Measurements from ENCODE around the gene RASL11B. TPM values are rescaled to one million over a fixed set of nuclear protein-coding genes. Genes with fewer than 3 reads are reported as not detected.

Gene RASL11B
- total RNA-seq, 4 donors from 2014 or later = 2.4 to 9.2 (median 6.5) TPM

- no peak for TF ChIP-seq EP300 (IDR thresholded peaks at IDR 0.05)
- no peak for TF ChIP-seq POLR2A (IDR thresholded peaks at IDR 0.05)
- TF ChIP-seq CTCF (IDR thresholded peaks at IDR 0.05) = no peak
- peaks cover 0 to 8% (median 0%) of the 10 kb centered on the region in 4 donors for H3K4me1 ChIP-seq
- H3K27me3 ChIP-seq = no peaks in the 10 kb centered on the region
- 83 to 96% methylated on average over 3 of the region's 3 CpGs for WGBS, 2 donors
- no peaks in the 10 kb centered on the region for H3K36me3 ChIP-seq
- no peak for DNase-seq (ENCODE audit: low spot score in 2 of 2)
- H3K4me3 ChIP-seq = no peak overlapping the region
- H3K27ac ChIP-seq = no peak overlapping the region
- no peaks in the 10 kb centered on the region for H3K9me3 ChIP-seq
Observed at GRCh38 chr4:52836120-52836519, 26.0 kb upstream of the RASL11B start.

- Histone ChIP-seq H3K9me3 (no peaks in the 10 kb centered on the region), H3K36me3 (no peaks in the 10 kb centered on the region), H3K4me1 (peaks cover 0 to 12% (median 0%) of the 10 kb centered on the region in 4 donors), H3K4me3 (no peak overlapping the region), H3K27ac (no peak overlapping the region), H3K27me3 (no peaks in the 10 kb centered on the region)
- no peak for DNase-seq (ENCODE audit: low spot score in 2 of 2)
- WGBS, 2 donors = 95 to 97% methylated on average over 7 of the region's 7 CpGs
- no peak for TF ChIP-seq POLR2A (IDR thresholded peaks at IDR 0.05)
- TF ChIP-seq CTCF (IDR thresholded peaks at IDR 0.05) = no peak
- no peak for TF ChIP-seq EP300 (IDR thresholded peaks at IDR 0.05)
Observed at GRCh38 chr4:52836678-52837077, 25.4 kb upstream of the RASL11B start.

- no peak overlapping the region for H3K4me3 ChIP-seq
- no peaks in the 10 kb centered on the region for H3K27me3 ChIP-seq
- no peaks in the 10 kb centered on the region for H3K9me3 ChIP-seq
- DNase-seq (ENCODE audit: low spot score in 2 of 2) = no peak
- no peak overlapping the region for H3K27ac ChIP-seq
- peaks cover 0 to 17% (median 0%) of the 10 kb centered on the region in 4 donors for H3K4me1 ChIP-seq
- H3K36me3 ChIP-seq = no peaks in the 10 kb centered on the region
- WGBS, 2 donors = 67 to 71% methylated on average over 7 of the region's 7 CpGs
- TF ChIP-seq CTCF (IDR thresholded peaks at IDR 0.05) (no peak), EP300 (IDR thresholded peaks at IDR 0.05) (no peak), POLR2A (IDR thresholded peaks at IDR 0.05) (no peak)
Observed at GRCh38 chr4:52837716-52838558, 24.2 kb upstream of the RASL11B start.

GRCh38 chr4:52838729-52839586, 23.2 kb upstream of the RASL11B start:
- Histone ChIP-seq H3K27ac (no peak overlapping the region), H3K27me3 (no peaks in the 10 kb centered on the region), H3K4me1 (peaks cover 0 to 17% (median 0%) of the 10 kb centered on the region in 4 donors), H3K9me3 (no peaks in the 10 kb centered on the region), H3K4me3 (no peak overlapping the region), H3K36me3 (no peaks in the 10 kb centered on the region)
- WGBS, 2 donors = 59 to 62% methylated on average over 10 of the region's 10 CpGs
- TF ChIP-seq POLR2A (IDR thresholded peaks at IDR 0.05) = no peak
- TF ChIP-seq CTCF (IDR thresholded peaks at IDR 0.05) = no peak
- TF ChIP-seq EP300 (IDR thresholded peaks at IDR 0.05) = no peak
- DNase-seq (ENCODE audit: low spot score in 2 of 2) = no peak

Measured in tibial nerve (tissue), 4 donors.